ENCODE data around the gene CCN6.

GRCh38 chr6:112087916-112088315 is 34.0 kb downstream of the CCN6 start:
- TF ChIP-seq ZNF660 (tag by site-specific recombination; IDR thresholded peaks at IDR 0.05): no peak
- TF ChIP-seq ZNF266 (tag by site-specific recombination; IDR thresholded peaks at IDR 0.05; ENCODE audit: low read depth): no peak
- TF ChIP-seq CTCF (tag by site-specific recombination; IDR thresholded peaks at IDR 0.05): no peak
- no peak for TF ChIP-seq REST (tag by site-specific recombination; IDR thresholded peaks at IDR 0.05)
- no peak for TF ChIP-seq ZNF37A (tag by site-specific recombination; IDR thresholded peaks at IDR 0.05)
- TF ChIP-seq ZNF274 (IDR thresholded peaks at IDR 0.05; ENCODE audit: low read length): no peak
- TF ChIP-seq ZNF274 (tag by site-specific recombination; IDR thresholded peaks at IDR 0.05; ENCODE audit: borderline replicate concordance): no peak
- no peak for TF ChIP-seq TRIM28 (IDR thresholded peaks at IDR 0.05; ENCODE audit: borderline replicate concordance, low read length)
- no peak for TF ChIP-seq HOXA7 (CRISPR knock-in tag; IDR thresholded peaks at IDR 0.05; ENCODE audit: borderline replicate concordance)

All from HEK293 (cell line).